A549 (cell line): ENCODE measurements around the gene APP.

Experiments
- BHLHE40 ChIP-seq: IDR thresholded peaks from 2 replicates; pipeline ENCODE4 v1.6.1; 2012; ENCODE audit warnings: low read depth, low read length, inconsistent platforms
- CHD2 ChIP-seq: fragments of 150-350 bp; IDR thresholded peaks from 2 replicates; pipeline ENCODE4 v1.6.1; 2014; ENCODE audit warnings: low read length; ENCODE audit not compliant: partially characterized antibody
- MAX ChIP-seq: IDR thresholded peaks from 2 replicates; pipeline ENCODE4 v1.6.1; 2012
- MYC ChIP-seq: IDR thresholded peaks from 2 replicates; pipeline ENCODE4 v1.6.1; 2012; ENCODE audit warnings: mild to moderate bottlenecking, inconsistent platforms, low read length, improper control_type of control experiment, borderline replicate concordance
- POLR2A ChIP-seq: IDR thresholded peaks from 2 replicates; pipeline ENCODE4 v1.6.1; 2012; ENCODE audit warnings: mild to moderate bottlenecking, low read length
- REST ChIP-seq: fragments of 200-600 bp; sonication (generic); IDR thresholded peaks from 2 replicates; pipeline ENCODE4 v1.6.1; 2016; ENCODE audit warnings: antibody characterized with exemption, mild to moderate bottlenecking, moderate library complexity
- SREBF2 ChIP-seq: fragments of 450-650 bp; IDR thresholded peaks from 2 replicates; pipeline ENCODE4 v1.6.1; 2014; ENCODE audit warnings: mild to moderate bottlenecking, moderate library complexity
- TF ChIP-seq, protein P1 (sequence below): fragments of >200 bp; sonication (Bioruptor Twin); formaldehyde crosslinking; IDR thresholded peaks from 3 replicates; pipeline ENCODE4 v1.5.1; 2016

DNA sequence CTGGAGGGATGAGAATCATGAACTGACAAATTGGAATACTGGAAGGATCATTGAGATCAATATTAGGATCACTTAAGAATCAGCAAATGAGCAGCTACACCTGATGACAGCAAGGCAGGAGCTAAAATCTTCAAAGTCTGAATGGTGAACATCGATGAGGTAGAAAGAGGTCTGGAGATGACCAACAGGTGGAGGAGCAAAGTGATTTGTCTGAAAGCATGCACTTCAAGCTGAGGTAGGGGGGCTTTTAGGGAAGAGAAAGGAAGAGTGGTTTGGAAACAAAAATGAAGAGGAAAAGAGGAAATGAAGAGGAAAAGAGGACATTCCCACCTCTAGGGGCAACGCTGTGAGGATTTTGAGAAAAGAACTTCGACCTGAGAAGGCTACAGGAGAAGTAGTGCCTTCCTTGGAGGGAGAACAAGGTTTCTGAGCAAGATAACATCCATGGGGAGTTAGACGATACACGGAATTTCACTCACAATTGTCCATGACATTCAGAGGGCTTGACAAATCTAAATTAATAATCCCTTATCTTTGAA is 79.0 kb downstream of the APP start:
- no peak for TF ChIP-seq SREBF2
- TF ChIP-seq REST: no peak
- TF ChIP-seq, protein P1, sequence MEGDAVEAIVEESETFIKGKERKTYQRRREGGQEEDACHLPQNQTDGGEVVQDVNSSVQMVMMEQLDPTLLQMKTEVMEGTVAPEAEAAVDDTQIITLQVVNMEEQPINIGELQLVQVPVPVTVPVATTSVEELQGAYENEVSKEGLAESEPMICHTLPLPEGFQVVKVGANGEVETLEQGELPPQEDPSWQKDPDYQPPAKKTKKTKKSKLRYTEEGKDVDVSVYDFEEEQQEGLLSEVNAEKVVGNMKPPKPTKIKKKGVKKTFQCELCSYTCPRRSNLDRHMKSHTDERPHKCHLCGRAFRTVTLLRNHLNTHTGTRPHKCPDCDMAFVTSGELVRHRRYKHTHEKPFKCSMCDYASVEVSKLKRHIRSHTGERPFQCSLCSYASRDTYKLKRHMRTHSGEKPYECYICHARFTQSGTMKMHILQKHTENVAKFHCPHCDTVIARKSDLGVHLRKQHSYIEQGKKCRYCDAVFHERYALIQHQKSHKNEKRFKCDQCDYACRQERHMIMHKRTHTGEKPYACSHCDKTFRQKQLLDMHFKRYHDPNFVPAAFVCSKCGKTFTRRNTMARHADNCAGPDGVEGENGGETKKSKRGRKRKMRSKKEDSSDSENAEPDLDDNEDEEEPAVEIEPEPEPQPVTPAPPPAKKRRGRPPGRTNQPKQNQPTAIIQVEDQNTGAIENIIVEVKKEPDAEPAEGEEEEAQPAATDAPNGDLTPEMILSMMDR: no peak
- TF ChIP-seq MYC: no peak
- TF ChIP-seq MAX: no peak
- TF ChIP-seq POLR2A: no peak
- no peak for TF ChIP-seq BHLHE40
- no peak for TF ChIP-seq CHD2
